ENCODE data around the gene GIPR.
"Not testable (repeated sequence)": the region's sequence is repeated elsewhere in the genome, so short reads cannot be mapped to it uniquely, and the experiment has no call there.

The GIPR gene

DNA sequence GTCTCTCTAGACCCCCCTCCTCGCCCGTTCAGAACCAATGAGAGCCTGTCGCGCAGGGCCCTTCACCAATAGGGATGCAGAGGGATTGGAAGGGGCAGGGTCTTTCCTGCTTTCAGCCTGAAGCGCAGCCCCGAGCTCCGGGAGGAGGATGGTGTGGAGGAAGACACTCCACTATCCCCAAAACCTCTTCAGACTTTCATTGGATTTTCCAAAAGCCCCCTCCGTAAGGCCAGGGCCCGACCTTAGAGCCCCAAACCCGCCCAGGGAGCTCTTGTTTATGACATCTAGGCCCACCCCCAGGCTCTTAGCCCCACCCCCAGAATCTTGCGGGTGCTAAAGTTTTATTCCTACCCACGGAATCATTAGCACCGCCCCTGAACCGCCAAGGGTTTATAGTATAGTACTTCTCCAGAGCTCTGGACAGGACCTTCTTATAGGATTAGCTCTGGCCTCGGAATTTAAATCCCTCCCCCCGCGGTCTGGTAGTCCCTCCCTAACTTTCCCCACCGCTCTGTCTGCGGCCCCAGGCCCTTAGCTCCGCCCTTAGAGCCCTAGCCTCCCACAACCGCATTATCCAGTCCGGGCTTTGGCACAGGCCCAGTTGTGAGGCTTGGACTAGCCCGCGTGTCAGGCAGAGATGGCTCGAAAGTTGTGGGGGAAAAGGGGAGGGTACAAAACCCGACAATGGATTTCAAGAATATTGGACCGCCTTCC, 22.2 kb upstream of the GIPR start:
- peak; percentile 58 for DNase-seq

GRCh38 chr19:45646345-45646698, 21.7 kb upstream of the GIPR start:
- no peak for DNase-seq

DNA sequence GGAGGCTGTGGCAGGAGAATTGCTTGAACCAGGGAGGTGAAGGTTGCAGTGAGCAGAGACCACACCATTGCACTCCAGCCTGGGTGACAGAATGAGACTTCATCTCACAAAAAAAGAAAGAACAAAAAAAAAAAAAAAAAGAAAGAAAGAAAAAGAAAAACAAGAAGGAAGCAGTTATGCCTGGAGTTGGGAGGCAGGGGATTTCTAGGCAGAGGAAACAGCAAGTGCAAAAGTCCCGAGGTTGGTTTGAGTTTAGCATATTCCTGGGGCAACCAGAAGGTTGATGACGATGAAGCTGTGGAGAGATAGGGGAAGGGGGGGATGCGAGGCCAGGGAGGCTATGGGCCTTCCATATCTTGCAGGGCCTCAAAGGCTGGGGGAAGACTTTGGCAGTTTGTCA, 17.3 kb upstream of the GIPR start:
- no peak for DNase-seq

GRCh38 chr19:45653634-45654033, 14.4 kb upstream of the GIPR start:
- no peak for DNase-seq

DNA sequence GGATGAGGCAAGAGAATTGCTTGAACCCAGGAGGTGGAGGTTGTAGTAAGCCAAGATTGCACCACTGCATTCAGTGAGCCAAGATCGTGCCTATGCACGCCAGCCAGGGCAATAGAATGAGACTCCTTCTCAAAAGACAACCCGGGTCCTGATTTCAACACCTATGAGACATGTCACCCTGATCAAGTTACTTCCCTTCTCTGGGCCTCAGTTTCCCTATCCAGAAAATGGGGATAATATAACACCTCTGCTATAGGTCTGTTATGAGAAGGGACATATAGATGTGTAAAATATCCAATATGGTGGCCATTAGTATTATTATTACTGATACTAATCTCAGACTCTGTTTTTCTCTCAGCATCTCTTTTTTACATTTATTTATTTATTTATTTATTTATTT, 12.9 kb upstream of the GIPR start:
- DNase-seq = no peak

DNA sequence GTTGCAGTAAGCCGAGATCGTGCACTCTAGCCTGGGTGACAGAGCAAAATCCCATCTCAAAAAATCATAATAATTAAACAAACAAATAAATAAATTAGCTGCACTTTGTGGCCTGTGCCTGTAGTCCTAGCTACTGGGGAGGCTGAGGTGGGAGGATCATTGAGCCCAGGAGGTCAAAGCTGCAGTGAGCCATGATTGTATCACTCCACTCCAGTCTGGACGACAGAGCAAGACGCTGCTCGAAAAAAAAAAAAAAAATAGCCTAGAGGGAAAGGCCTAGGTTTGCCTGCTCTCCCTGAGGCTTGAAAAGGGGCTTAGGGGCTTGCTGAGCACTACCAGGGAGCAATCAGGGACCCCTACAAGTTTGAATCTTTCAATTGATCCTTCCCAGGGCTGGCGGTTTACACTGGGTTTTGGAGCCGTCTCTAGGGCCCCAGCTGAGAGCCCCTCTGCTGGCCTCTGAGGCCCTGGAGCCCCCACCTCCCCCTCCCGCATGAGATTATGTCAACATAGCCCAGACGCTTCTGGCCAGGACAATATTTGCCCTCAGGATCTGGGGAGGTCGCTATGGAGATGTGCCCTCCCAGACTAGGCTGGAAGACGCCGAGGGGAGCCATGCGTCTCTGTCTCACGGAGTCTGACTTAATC, 10.4 kb upstream of the GIPR start:
- DNase-seq = no peak

- no peak for DNase-seq
Observed at GRCh38 chr19:45659096-45659729, 8.8 kb upstream of the GIPR start.

GRCh38 chr19:45660636-45661035, 7.4 kb upstream of the GIPR start:
- no peak for DNase-seq

- DNase-seq = no peak
Observed at GRCh38 chr19:45663800-45664199, 4.2 kb upstream of the GIPR start.

DNA sequence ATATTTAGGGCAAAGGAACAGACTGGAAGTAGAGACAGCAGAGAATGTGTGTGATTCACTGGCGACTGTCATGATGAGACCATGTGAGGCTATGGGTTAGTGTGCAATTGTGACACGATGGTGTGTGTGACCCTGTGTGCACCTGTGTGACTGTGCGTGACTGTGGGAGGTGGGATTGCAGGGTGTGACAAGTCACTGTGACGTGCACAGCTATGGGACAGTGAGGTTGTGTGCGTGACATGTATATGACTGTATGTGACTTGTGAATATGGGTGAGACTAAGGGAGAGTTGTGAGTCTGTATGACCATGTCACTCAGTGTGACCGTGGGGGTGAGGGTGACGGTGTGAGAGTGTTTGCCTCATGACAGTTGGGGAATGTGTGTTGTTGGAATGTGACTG, 3.4 kb upstream of the GIPR start:
- no peak for DNase-seq

- peak; percentile 7 for DNase-seq
Observed at GRCh38 chr19:45668342-45668871, 386 bp downstream of the GIPR start.

- peak; percentile 87 for DNase-seq
Observed at GRCh38 chr19:45670670-45671453, 2.8 kb downstream of the GIPR start.

DNA sequence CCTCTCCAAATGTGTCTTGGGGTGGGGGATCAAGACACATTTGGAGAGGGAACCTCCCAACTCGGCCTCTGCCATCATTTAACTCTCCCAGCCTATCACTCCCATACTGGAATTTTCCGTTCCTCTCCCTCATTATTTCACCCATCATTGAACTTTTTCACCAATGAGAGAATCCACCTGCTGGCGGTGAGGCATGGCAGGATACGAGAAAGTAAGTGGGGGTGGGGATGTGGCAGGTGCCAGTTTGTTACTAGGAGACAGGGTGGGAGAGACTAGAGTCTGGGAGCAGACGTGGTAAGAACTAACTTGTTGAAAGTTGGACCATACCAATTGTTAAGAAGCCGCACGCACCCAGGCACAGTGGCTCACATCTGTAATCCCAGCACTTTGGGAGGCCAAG, 6.9 kb downstream of the GIPR start:
- DNase-seq = no peak

- no peak for DNase-seq
Observed at GRCh38 chr19:45676851-45677263, 8.8 kb downstream of the GIPR start.

GRCh38 chr19:45677351-45678230, 9.6 kb downstream of the GIPR start:
- peak; percentile 55 for DNase-seq

DNA sequence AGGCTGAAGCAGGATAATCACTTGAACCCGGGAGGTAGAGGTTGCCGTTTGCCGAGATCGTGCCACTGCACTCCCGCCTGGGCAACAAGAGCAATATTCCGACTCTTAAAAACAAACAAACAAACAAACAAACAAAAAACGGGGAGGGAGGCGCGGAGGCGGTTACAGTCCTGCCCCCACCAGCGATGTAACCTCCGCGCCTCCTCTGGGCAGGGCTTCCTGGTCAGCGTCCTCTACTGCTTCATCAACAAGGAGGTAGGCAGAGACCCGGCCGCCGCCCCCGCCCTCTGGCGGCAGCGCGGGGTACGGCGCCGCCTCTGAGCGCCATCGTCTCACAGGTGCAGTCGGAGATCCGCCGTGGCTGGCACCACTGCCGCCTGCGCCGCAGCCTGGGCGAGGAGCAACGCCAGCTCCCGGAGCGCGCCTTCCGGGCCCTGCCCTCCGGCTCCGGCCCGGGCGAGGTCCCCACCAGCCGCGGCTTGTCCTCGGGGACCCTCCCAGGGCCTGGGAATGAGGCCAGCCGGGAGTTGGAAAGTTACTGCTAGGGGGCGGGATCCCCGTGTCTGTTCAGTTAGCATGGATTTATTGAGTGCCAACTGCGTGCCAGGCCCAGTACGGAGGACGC, 13.5 kb downstream of the GIPR start:
- DNase-seq = peak; percentile 78

GRCh38 chr19:45682117-45682516, 14.1 kb downstream of the GIPR start:
- DNase-seq = no peak

GRCh38 chr19:45682908-45683307, 14.9 kb downstream of the GIPR start:
- DNase-seq = no peak

- DNase-seq = not testable (repeated sequence)
Observed at GRCh38 chr19:45685045-45685444, 17.0 kb downstream of the GIPR start.

GRCh38 chr19:45687599-45687998, 19.6 kb downstream of the GIPR start:
- DNase-seq = no peak

DNA sequence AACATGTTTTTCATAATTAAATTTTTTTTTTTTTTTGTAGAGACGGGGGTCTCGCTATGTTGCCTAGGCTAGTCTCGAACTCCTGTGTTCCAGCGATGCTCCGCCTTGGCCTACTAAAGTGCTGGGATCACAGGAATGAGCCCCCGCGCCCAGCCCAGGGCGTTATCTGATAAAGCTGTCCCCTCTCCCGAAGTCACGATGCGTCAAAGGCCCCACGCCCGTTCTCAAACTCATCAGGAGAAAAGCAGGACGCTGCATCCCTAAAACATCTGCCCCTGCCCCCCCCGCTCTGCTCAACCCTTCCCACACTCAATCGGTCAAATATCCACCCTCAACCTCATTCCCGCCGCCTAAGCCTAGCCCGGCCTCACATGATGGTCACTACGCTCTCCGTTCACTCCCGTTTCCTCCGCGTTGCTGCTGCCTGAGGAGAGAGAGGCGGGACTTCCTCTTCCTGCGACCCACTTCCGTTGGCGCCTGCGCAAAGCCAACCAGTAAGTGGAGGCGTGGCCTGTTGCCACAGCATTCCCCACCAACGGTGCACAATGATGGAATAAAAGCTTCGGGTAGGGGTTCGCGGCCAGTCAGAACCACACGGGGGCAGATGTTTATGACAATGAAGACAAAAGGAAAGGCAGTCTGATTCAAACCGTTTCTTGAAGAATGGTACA, 23.6 kb downstream of the GIPR start, which contains the start of gene SNRPD2:
Gene SNRPD2 (minus strand): TSS at position 438 of the 671 bp plus-strand sequence. CDS start 65 bp downstream, at position 373.
- DNase-seq = peak; percentile 97
